GM19193 (cell line): ENCODE data around the gene EID2.

ENCODE experiments used
- POLR2A ChIP-seq: IDR thresholded peaks from 4 replicates; pipeline ENCODE4 v1.6.1; 2011; ENCODE audit not compliant: insufficient read depth, insufficient read length; ENCODE audit errors: extremely low read depth

EID2 gene, protein sequence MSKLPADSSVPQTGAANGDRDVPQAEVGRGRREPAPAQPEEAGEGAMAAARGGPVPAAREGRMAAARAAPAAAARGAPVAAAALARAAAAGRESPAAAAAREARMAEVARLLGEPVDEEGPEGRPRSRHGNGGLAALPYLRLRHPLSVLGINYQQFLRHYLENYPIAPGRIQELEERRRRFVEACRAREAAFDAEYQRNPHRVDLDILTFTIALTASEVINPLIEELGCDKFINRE

DNA sequence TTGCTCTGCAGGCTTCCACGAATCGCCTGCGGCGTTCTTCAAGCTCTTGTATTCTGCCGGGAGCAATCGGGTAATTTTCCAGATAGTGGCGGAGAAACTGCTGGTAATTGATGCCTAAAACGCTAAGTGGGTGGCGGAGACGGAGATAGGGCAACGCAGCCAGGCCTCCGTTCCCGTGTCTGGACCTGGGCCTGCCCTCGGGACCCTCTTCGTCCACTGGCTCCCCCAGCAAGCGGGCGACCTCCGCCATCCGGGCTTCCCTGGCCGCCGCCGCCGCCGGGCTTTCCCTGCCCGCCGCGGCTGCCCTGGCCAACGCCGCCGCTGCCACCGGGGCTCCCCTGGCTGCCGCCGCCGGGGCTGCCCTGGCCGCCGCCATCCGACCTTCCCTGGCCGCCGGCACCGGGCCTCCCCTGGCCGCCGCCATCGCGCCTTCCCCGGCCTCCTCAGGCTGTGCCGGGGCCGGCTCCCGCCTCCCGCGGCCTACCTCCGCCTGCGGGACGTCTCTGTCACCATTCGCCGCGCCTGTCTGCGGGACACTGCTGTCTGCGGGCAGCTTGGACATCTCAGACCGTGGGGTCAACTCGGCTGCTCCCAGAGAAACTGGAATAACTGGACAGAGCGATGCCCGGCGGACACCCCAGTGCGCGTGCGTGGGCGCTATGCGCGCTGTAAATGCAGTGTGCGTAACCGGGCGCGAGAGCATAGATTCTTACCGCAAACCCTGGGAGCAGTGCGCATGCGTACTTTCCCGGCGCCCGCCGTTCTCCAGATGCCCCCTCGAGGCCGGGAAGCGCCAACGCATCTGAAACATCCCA is at the start of gene EID2:
Gene EID2, minus strand, starts transcription at position 644 of the 815 bp plus-strand sequence. Its CDS starts 82 bp downstream, at position 562.
- peak; percentile 76 for TF ChIP-seq POLR2A

DNA sequence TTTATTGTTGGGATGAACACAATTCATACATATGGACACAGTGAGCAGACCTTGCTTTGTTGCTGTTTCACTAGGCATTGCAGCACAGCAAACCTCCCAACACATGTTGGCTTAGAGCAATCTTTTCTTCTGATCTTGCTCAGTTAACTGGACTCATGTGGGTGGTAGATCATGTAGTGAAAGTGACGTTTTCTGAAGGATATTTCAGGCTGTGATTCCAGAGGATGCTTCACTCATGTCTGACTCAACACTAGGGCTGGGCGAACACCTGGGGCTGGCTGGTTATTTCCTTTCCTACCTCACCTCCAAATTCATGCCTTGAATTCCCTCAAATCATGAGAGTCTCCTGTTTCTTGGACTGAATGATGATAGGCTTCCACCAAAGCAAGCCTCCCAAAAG is 48.1 kb upstream of the EID2 start:
- TF ChIP-seq POLR2A, result no peak

DNA sequence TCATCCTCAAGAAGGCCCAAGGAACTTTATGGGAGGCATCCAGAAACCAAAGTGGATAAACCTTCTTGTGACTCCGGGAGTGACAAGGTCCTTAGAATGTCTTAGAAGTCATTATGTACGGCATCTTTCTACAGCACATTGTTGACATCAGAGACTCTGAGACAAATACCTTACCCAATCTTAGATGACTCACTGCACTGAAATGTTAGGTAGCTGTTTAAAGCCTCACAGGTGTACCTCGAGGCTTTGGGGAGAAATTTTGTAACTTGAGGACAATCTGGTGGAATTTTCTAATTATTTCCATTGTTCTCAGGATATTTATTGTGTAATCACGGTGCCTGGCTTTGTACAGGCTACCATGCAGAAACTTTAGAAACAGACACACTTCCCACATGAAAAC is 47.5 kb upstream of the EID2 start:
- TF ChIP-seq POLR2A, result no peak

DNA sequence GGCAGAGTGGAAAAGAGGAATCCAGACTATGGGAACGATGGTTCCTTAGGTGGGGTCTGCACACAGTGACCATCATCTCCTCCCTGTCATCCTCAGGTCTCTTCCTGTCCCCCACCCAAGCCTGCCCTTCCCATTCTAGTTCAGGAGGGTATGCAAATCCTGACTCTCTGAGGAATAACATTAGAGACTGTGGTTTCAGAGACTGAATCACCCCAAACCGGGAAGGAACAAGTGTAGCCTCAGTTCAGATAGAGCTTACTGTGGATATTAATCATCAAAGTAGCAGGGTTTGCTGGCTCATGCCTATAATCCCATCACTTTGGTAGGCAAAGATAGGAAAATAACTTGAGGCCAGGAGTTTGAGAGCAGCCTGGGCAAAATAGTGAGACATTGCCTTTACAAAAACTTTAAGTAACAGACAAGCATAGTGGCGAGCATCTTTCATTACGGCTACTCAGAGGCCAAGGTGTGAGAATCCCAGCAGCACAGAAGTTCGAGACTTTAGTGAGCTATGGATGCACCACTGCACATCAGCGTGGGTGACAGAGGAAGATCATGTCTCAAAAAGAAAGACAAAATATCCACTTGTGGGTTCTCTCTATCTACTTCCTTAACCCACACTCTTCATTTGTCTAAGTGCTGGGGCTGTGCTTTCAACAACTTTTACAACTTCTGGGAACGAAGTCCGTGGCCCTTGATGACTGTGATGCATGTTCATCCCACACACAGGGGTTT is 43.1 kb upstream of the EID2 start:
- no peak for TF ChIP-seq POLR2A

DNA sequence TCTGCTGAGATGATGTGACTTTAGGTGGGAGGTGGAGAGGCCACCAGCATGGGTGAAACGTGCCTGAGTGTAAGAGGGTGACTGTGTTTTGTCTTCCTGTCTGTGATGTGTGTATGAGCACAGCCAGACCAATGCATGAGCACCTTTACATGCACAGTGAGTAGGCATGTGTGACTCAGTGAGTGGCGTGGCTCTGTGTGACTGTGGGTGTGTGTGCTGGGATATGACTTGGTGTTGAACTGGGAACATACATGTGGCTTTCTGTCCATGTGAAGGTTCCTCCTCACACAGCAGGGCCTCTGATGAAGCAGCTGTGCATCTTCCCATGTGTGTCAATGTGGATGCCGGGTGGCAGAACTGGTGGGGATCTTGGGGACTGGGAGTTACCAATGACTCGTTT is 42.5 kb upstream of the EID2 start:
- no peak for TF ChIP-seq POLR2A

DNA sequence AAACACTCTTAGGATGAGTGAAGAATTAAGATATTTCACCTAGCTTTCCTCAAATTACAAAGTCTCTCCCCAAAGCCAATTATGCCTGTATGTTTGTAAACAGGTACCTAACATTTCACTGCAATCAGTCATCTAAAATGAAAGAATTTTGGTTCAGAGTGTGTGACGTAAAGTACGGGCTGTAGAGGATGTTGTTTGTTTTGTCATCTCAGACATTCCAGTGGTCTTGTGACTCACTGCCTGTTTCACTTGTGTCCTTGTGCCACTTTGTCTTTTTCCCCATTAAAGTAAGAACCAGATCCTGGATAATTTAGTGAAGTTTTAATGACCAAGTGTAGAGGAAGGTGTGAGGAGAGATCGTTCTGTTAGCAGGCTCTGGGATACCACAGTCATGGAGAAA is 28.6 kb upstream of the EID2 start:
- TF ChIP-seq POLR2A, result no peak

DNA sequence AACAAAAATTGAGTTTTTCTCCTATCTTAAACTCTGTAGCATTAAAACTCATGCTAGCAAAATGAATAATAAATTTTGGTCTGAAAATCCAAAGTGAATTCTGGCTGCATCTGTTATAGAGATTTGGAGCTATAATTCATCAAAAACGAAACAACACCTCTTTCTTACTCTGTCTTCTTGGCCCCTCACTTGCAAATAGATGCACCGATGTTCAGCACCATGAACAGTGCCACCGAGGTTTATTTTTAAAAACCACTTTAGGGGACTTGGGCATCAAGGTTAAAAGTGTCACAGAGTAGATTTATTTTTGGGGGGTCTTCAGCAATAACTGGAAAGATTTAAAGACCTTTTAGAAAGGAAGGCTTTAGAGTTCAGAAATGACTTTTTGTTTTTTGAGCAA is 26.1 kb upstream of the EID2 start:
- TF ChIP-seq POLR2A, result no peak

DNA sequence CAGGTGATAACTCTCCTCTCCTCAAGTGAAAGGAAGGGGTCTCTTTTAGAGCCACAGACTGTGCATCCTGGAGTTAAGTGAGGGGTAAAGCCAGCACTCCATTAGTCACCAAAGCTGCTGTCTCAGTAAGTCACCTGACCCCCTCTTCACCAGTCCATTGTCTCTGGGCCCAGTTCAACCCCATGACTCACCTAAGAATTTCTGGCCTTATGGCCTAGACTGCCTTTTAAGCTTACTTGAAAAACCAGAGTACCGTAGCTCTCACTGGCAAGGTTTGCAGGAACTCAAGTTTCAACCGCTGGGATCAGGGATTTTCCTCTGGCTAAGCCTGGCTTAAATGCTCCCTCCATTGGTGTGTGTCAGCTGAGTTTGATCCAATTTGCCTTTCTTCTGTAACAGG is 23.4 kb upstream of the EID2 start:
- no peak for TF ChIP-seq POLR2A

DNA sequence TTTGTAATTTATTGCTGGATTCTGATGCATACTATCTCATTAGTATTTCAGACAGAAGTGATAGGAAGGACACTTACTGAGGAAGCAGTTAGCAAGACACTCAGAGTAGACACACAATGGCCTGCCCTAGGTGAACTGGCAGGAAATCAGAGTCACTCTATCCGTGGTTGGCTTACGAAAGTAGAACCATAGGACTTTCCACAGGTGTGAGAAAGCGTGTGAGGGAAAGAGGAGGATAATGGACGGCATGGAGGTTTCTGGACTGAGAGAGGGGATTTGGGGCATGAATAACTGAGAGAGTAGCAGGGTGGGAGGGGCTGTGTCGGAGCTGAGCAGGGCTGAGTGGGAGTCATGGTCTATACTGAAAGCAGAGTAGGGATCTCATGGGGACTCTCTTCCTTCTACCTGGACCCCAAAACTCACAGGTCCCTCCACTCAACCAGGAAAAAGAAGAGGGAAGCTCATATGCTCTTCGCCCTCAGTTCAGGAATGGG is 18.7 kb upstream of the EID2 start:
- TF ChIP-seq POLR2A, result no peak

DNA sequence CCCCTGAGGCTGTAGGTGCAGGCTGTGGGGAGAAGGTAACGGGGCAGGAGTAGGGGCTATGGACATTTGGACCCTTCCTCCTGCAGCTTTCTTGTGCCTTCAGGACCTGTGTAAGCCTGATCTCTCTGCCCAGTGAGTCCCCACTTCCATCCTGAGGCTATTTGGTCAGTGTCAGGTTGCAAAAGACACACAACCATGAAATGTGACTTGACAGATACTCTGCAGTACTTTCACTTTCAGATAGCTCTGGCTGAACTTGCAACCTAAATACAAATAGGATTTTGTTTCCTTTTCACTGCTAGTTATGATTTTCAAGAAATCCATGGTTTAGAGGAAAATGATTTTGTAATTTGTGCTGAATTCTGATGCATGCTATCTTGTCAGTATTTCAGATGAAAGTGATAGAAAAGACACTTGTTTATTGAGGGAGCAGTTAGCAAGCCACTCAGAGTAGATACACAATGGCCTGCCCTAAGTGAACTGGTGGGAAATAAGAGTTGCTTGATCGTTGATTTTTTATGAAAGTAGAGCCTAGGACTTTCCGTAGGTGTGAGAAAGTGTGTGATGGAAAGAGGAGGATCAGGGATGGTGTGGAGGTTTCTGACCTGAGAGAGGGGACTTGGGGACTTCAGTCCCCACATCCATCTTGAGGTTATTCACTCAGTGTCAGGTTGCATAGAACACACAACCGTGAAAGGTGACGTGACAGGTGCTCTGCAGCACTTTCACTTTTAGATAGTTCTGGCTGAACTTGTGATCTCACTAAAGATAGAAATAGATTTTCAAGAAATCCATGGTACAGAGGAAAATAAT is 18.1 kb upstream of the EID2 start:
- no peak for TF ChIP-seq POLR2A

DNA sequence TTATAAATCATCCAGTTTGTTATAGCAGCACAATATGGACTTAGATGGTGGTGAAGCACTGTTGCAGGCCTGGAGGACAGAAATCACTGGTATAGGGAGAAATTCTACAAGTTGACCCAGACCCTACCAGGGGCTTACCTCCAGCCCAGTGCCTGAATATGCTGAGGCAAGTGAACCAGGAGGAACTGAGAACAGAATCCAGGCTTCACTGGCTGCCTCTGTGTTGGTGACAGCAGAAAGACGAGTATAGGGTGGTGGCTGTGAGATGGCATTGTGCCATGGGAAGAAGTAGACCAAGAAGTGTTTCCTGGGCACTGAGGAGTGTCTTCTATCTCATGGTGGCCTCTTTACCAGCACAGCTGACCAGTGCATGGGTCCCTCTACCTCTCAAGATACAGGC is 15.9 kb upstream of the EID2 start:
- TF ChIP-seq POLR2A, result no peak

DNA sequence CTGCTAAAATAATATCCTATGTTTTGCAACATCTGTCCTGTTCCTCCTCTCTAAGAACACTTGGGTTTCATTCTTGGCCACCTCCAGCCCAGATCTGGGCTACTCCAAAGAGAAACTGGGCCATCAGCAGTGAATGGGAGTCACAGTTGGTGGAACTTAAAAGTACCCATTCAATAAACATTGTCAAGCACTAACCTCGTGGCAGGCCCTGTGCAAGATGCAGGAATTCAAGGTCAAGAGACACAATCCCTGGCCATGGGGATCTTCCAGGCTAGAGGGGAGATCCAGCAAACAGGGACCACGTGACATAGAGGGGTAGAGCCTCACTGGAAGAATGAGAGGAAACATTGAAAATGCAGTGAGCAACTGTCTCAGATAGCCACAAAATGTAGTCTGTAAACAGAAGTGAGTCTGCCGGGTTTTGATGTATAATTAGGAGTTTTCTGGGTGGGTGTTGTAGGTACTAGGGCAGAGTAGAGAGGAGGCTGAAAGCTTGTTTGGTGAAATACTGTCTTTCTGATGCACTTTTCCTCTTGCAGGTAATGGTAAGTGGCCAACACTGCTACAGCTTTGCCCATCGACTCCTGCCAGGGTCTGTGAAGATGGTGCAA is 14.8 kb upstream of the EID2 start:
- no peak for TF ChIP-seq POLR2A

DNA sequence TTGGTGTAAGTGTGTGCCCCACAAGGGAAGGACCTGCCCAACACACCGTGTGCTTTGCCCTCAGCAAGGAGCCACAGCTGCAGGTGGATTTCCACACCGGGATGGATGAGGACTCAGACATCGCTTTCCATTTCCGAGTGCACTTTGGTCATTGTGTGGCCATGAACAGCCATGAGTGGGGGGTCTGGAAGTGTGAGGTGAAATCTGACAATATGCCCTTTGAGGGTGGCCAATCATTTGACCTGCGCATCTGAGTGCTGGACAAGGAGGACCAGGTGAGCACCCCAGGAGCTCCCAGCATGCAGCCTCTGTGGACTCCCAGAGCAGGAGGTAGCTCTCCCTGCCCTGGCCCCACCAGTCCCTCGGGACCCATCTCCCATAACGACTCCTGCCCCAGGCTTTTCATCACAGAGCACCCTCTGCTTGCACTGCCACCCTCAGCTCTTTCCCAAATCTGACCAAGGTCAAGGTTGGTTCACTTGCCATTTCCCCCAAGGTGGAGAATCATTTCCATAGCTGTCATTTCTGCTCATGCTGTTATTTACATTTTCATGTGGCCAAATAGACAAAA is 13.2 kb upstream of the EID2 start:
- TF ChIP-seq POLR2A, result no peak

DNA sequence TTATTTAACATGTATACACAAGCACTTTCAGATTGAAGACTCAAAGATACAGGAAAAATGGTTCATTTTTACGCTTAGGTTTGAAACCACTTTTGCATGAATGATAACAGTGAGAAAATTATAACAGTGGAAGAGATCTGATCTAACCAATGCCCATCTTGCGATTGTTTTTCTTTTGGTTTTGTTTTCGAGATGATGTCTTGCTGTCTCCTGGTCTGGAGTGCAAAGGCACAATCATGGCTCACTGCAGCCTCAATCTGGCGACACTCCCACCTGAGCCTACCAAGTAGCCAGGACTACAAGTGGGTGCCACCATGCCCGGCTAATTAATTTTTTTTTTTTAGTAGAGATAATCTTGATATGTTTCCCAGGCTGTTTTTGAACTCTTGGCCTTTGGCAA is 10.2 kb upstream of the EID2 start:
- TF ChIP-seq POLR2A, result no peak

DNA sequence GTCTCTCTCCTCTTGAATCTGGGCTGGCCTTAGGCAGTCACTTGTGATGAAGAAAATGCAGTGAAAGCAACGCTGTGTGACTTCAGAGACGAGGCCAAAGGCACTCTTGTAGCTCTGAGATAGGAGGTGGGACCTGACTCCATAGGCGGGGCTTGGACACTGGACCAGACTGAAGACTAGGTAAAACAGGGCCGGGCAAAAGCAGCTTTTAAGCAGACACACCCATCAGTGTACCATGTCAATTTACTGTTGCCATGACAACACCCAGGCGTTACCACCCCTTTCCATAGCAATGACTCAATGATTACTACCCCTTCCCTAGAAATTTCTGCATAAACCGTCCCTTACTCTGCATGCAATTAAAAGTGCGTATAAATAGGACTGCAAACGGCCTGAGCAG is 6.6 kb upstream of the EID2 start:
- TF ChIP-seq POLR2A, result no peak

DNA sequence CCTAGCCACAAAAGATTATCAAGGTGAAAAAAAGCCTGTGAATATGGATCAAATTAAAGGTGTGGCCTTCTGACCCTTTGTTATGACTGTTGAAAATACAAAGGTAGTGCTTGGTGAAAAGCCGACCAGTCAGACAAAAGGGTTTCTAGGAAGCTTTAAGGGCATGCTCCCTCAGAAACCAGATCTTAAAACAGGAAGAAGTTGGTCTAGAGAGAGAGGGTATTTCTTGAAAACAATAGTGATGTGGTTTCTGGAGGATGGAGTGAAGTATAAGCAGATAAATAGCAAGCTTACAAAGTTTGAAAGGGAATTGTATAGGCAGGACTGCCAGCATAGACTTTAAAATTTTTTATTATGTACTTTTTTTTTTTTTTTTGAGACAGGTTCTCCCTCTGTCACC is 5.0 kb upstream of the EID2 start:
- no peak for TF ChIP-seq POLR2A
